ENCODE results near the gene OAS3. TPM values are rescaled to one million over a fixed set of nuclear protein-coding genes. Genes with fewer than 3 reads are reported as not detected.

Gene OAS3
- total RNA-seq, 1 experiment from 2014 or later, result 42.6 TPM

GRCh38 chr12:113003636-113004035, 65.4 kb downstream of the OAS3 start:
- no peak for DNase-seq (ENCODE audit: low spot score)
- POLR2A ChIA-PET (ENCODE audit: low non-redundant PET), result no interaction called here
- Histone ChIP-seq H3K4me3 (ENCODE audit: low read depth, low read length, poor library complexity, severe bottlenecking) (no peak overlapping the region), H3K27ac (ENCODE audit: low read depth, low read length, poor library complexity, severe bottlenecking) (no peak overlapping the region), H3K36me3 (ENCODE audit: insufficient read depth, low read length, poor library complexity, severe bottlenecking) (no peaks in the 10 kb centered on the region), H3K9me3 (ENCODE audit: low read depth, low read length, poor library complexity, severe bottlenecking) (no peaks in the 10 kb centered on the region), H3K4me1 (ENCODE audit: insufficient read depth, low read length, poor library complexity, severe bottlenecking) (no peaks in the 10 kb centered on the region), H3K27me3 (replicated peaks; ENCODE audit: insufficient read depth, low read depth, low read length, poor library complexity) (no peaks in the 10 kb centered on the region)
- no peak for TF ChIP-seq EZH2 (IDR thresholded peaks at IDR 0.05; ENCODE audit: borderline replicate concordance, low read depth, low read length, poor library complexity, severe bottlenecking)
- no peak for TF ChIP-seq CTCF (conservative IDR thresholded peaks at IDR 0.05; ENCODE audit: low read depth, low read length)
- BruUV-seq (replicated peaks), result no TSS peak
- intact Hi-C loops (cut with micrococcal nuclease; ENCODE audit: unreplicated experiment), result no loop called here
- CTCF ChIA-PET, result no interaction called here

GRCh38 chr12:113005762-113006161, 67.5 kb downstream of the OAS3 start:
- Histone ChIP-seq H3K27ac (ENCODE audit: low read depth, low read length, poor library complexity, severe bottlenecking) (no peak overlapping the region), H3K4me3 (ENCODE audit: low read depth, low read length, poor library complexity, severe bottlenecking) (no peak overlapping the region), H3K4me1 (ENCODE audit: insufficient read depth, low read length, poor library complexity, severe bottlenecking) (no peaks in the 10 kb centered on the region), H3K27me3 (replicated peaks; ENCODE audit: insufficient read depth, low read depth, low read length, poor library complexity) (no peaks in the 10 kb centered on the region), H3K36me3 (ENCODE audit: insufficient read depth, low read length, poor library complexity, severe bottlenecking) (no peaks in the 10 kb centered on the region), H3K9me3 (ENCODE audit: low read depth, low read length, poor library complexity, severe bottlenecking) (no peaks in the 10 kb centered on the region)
- intact Hi-C loops (cut with micrococcal nuclease; ENCODE audit: unreplicated experiment), result no loop called here
- ChIA-PET CTCF (interaction anchor here (0.7 to 1.6 kb wide), 4 partner anchors 13 to 168 kb away, joined by 3 to 6 read pairs (median 4); no protein-coding TSS in a partner anchor), POLR2A (ENCODE audit: low non-redundant PET) (no interaction called here)
- TF ChIP-seq EZH2 (IDR thresholded peaks at IDR 0.05; ENCODE audit: borderline replicate concordance, low read depth, low read length, poor library complexity, severe bottlenecking) (no peak), CTCF (conservative IDR thresholded peaks at IDR 0.05; ENCODE audit: low read depth, low read length) (peak; percentile 63)
- DNase-seq (ENCODE audit: low spot score), result peak; percentile 28
- no TSS peak for BruUV-seq (replicated peaks)

GRCh38 chr12:113006206-113006605, 67.9 kb downstream of the OAS3 start:
- ChIA-PET CTCF (interaction anchor here (0.7 to 1.3 kb wide), 3 partner anchors 15 to 168 kb away, joined by 3 to 6 read pairs (median 3); no protein-coding TSS in a partner anchor), POLR2A (ENCODE audit: low non-redundant PET) (no interaction called here)
- no peak for DNase-seq (ENCODE audit: low spot score)
- no peak overlapping the region for H3K27ac ChIP-seq (ENCODE audit: low read depth, low read length, poor library complexity, severe bottlenecking)
- TF ChIP-seq EZH2 (IDR thresholded peaks at IDR 0.05; ENCODE audit: borderline replicate concordance, low read depth, low read length, poor library complexity, severe bottlenecking), result no peak
- no peak for TF ChIP-seq CTCF (conservative IDR thresholded peaks at IDR 0.05; ENCODE audit: low read depth, low read length)
- H3K4me1 ChIP-seq (ENCODE audit: insufficient read depth, low read length, poor library complexity, severe bottlenecking), result no peaks in the 10 kb centered on the region
- H3K9me3 ChIP-seq (ENCODE audit: low read depth, low read length, poor library complexity, severe bottlenecking), result peaks cover 2% of the 10 kb centered on the region
- intact Hi-C loops (cut with micrococcal nuclease; ENCODE audit: unreplicated experiment), result no loop called here
- H3K36me3 ChIP-seq (ENCODE audit: insufficient read depth, low read length, poor library complexity, severe bottlenecking), result no peaks in the 10 kb centered on the region
- BruUV-seq (replicated peaks), result no TSS peak
- no peaks in the 10 kb centered on the region for H3K27me3 ChIP-seq (replicated peaks; ENCODE audit: insufficient read depth, low read depth, low read length, poor library complexity)
- no peak overlapping the region for H3K4me3 ChIP-seq (ENCODE audit: low read depth, low read length, poor library complexity, severe bottlenecking)
